Ovary (tissue), 9 donors: ENCODE data around the gene RBX1. TPM values are rescaled to one million over a fixed set of nuclear protein-coding genes. Genes with fewer than 3 reads are reported as not detected.

ENCODE experiments used
- DNase-seq, 5 donors: peaks; one replicate each; pipeline ENCODE4 v3.0.0-alpha.2; 2019 to 2020
- H3K27ac ChIP-seq, 2 donors: fragments of 200-600 bp; one replicate each; pipeline versions ENCODE4 v1.5.1 to v1.8.0; 2019 to 2022
- H3K27me3 ChIP-seq: fragments of 200-600 bp; one replicate; pipeline ENCODE4 v1.8.0; 2022
- H3K36me3 ChIP-seq: fragments of 200-600 bp; sonication (generic); one replicate; pipeline ENCODE4 v1.5.1; 2019
- H3K4me1 ChIP-seq: one replicate; pipeline ENCODE4 v1.8.1; 2013; ENCODE audit warnings: mild to moderate bottlenecking, moderate library complexity; ENCODE audit not compliant: insufficient read depth
- H3K4me3 ChIP-seq: fragments of 200-600 bp; sonication (generic); one replicate; pipeline ENCODE4 v1.5.1; 2017
- H3K9me3 ChIP-seq, 2 donors: fragments of 200-600 bp in 1 of 2; sonication (generic) in 1 of 2; one replicate each; pipeline versions ENCODE4 v1.5.1 to v1.8.1; 2013 to 2019; ENCODE audit warnings: mild to moderate bottlenecking in 1 of 2, moderate library complexity in 1 of 2
- CTCF ChIP-seq, 3 donors: fragments of 450-650 bp in 2 of 3; fragments of 200-600 bp in 1 of 3; IDR thresholded peaks; one replicate each; pipeline versions ENCODE4 v1.5.1 to v1.8.0; 2016 to 2022; ENCODE audit warnings: antibody characterized with exemption in 3 of 3, mild to moderate bottlenecking in 1 of 3
- EP300 ChIP-seq: sonication (generic); formaldehyde crosslinking; IDR thresholded peaks from one replicate; pipeline ENCODE4 v1.6.1; 2017; ENCODE audit warnings: antibody characterized with exemption
- POLR2A ChIP-seq: fragments of 450-650 bp; IDR thresholded peaks from one replicate; pipeline ENCODE4 v1.6.1; 2017; ENCODE audit warnings: antibody characterized with exemption, mild to moderate bottlenecking, moderate library complexity
- WGBS, 3 donors: extraction: QIAGEN DNeasy Blood & Tissue Kit in 1 of 3; methylation state at CpG; one replicate each; pipeline versions ENCODE4 v1.1.5 to v1.1.7; 2013 to 2017; 5-methylcytosine and 5-hydroxymethylcytosine counted together
- intact Hi-C, 4 donors: fragments of 100-400 bp; cut with DNase I; formaldehyde crosslinking; loops; one replicate each; pipeline versions ENCODE4 v1.11.0 to v1.15.1; 2022 to 2023
- polyA plus RNA-seq, 2 donors: library from polyadenylated mRNA; stranded (reverse); fragments of 200-250 nt in 1 of 2; fragments of 350-450 nt in 1 of 2; fragmentation: Illumina TruSeq in 1 of 2; extraction: RNeasy Lipid Tissue Mini Kit (QIAGEN cat#74804) in 1 of 2; gene quantifications; one replicate each; pipeline ENCODE4 v1.2.3, GENCODE V29; 2013 to 2014
- total RNA-seq, 7 donors: library from RNA; depleted of rRNA in 2 of 7; stranded (reverse); fragments of >200 nt in 2 of 7; fragmentation: NEBNext Ultra II Directional in 3 of 7; extraction: Animal tissue kit (Norgen Biotek cat#: 25700) in 3 of 7; gene quantifications; one replicate each; pipeline versions ENCODE4 v1.1.0 to v1.2.4, GENCODE V29; 2016 to 2023
- donor health status: DM: no; HTN: no; CAD: no; lungs with moderate emphysema.
- donor health status: DM: no; HTN: no; CAD: no.
- donor health status: Bipolar disorder and iron deficiency.
- donor health status: DM: yes; HTN: yes; CAD: no.
- donor health status: DM: no; HTN: no; CAD: no.
- donor health status: DM: yes; HTN: yes; CAD: no.

Gene RBX1
- total and polyA plus RNA-seq, 9 donors: 22.3 to 45.1 (median 38.7) TPM

GRCh38 chr22:40939202-40939601, 12.0 kb upstream of the RBX1 start:
- no peaks in the 10 kb centered on the region for H3K9me3 ChIP-seq
- H3K27me3 ChIP-seq: no peaks in the 10 kb centered on the region
- intact Hi-C loops: no loop called here
- H3K27ac ChIP-seq: no peak overlapping the region
- H3K4me3 ChIP-seq: no peak overlapping the region
- TF ChIP-seq CTCF (IDR thresholded peaks at IDR 0.05) (no peak), EP300 (no peak), POLR2A (no peak)
- no peaks in the 10 kb centered on the region for H3K36me3 ChIP-seq
- no peak for DNase-seq
- H3K4me1 ChIP-seq: no peaks in the 10 kb centered on the region
- WGBS, 3 donors: 85 to 93% (median 89%) methylated on average over 2 of the region's 2 CpGs

GRCh38 chr22:40951795-40952605, 822 bp downstream of the RBX1 start:
- intact Hi-C loops: loop anchor here (1.0 to 5.0 kb wide), 5 partner anchors 70 to 141 kb away; partner anchors contain the start of gene EP300 (in 2 of the 4)

GRCh38 chr22:40953471-40953870, 2.3 kb downstream of the RBX1 start:
- DNase-seq: no peak
- TF ChIP-seq EP300: no peak
- TF ChIP-seq POLR2A: no peak
- TF ChIP-seq CTCF (IDR thresholded peaks at IDR 0.05): no peak
- 59 to 67% (median 60%) methylated on average over 2 of the region's 2 CpGs for WGBS, 3 donors

More at GRCh38 chr22:40951795-40952605, 822 bp downstream of the RBX1 start:
- WGBS, 3 donors: 5 to 6% (median 5%) methylated on average over 21 of the region's 21 CpGs
- Histone ChIP-seq H3K4me3 (peak overlapping the region; percentile 77), H3K36me3 (no peaks in the 10 kb centered on the region), H3K27ac (peak overlapping the region; percentile 81 to 96), H3K27me3 (no peaks in the 10 kb centered on the region), H3K9me3 (no peaks in the 10 kb centered on the region), H3K4me1 (peaks cover 6% of the 10 kb centered on the region)
- DNase-seq: no peak
- TF ChIP-seq POLR2A (no peak), EP300 (no peak), CTCF (IDR thresholded peaks at IDR 0.05) (no peak)

GRCh38 chr22:40954113-40954512, 2.9 kb downstream of the RBX1 start:
- no peak overlapping the region for H3K4me3 ChIP-seq
- peaks cover 6% of the 10 kb centered on the region for H3K4me1 ChIP-seq
- TF ChIP-seq CTCF (IDR thresholded peaks at IDR 0.05): no peak
- no peak for TF ChIP-seq POLR2A
- intact Hi-C loops: loop anchor here in 3 of 4 donors (5.0 kb wide), 2 partner anchors 68 to 138 kb away; partner anchors contain the start of gene EP300 (in 1 of the 3)
- no peak overlapping the region for H3K27ac ChIP-seq
- H3K36me3 ChIP-seq: no peaks in the 10 kb centered on the region
- 87 to 93% (median 91%) methylated on average over 4 of the region's 4 CpGs for WGBS, 3 donors
- H3K27me3 ChIP-seq: no peaks in the 10 kb centered on the region
- no peak for DNase-seq
- no peaks in the 10 kb centered on the region for H3K9me3 ChIP-seq

More at GRCh38 chr22:40953471-40953870, 2.3 kb downstream of the RBX1 start:
- Histone ChIP-seq H3K9me3 (no peaks in the 10 kb centered on the region), H3K4me3 (no peak overlapping the region), H3K27me3 (no peaks in the 10 kb centered on the region), H3K27ac (no peak overlapping the region), H3K4me1 (peaks cover 6% of the 10 kb centered on the region), H3K36me3 (no peaks in the 10 kb centered on the region)
- intact Hi-C loops: loop anchor here in 3 of 4 donors (5.0 kb wide), 2 partner anchors 69 to 139 kb away; partner anchors contain the start of gene EP300 (in 1 of the 3)
